OCI-LY7 (cell line): ENCODE measurements around the gene HSD17B1. TPM values are rescaled to one million over a fixed set of nuclear protein-coding genes. Genes with fewer than 3 reads are reported as not detected.

Experiments used
- BruUV-seq: library from RNA; stranded (reverse); fragments of 400-500 nt; replicated peaks from 2 replicates; lab custom pipeline; 2021; lab: Mats Ljungman, UMichigan
- CTCF ChIA-PET: fragments of 300-600 bp; sonication (Branson Sonifier 250); formaldehyde crosslinking; loops from one replicate; lab custom pipeline; 2022; ENCODE audit warnings: antibody characterized with exemption; ENCODE audit not compliant: unreplicated experiment; lab: Charles Lee
- POLR2A ChIA-PET: fragments of 300-600 bp; sonication (Branson Sonifier 250); formaldehyde crosslinking; loops from one replicate; lab custom pipeline; 2022; ENCODE audit warnings: antibody characterized with exemption; lab: Charles Lee
- DNase-seq: peaks from one replicate; pipeline ENCODE4 v3.0.0-alpha.2; 2015; ENCODE audit warnings: low spot score
- H2AFZ ChIP-seq: fragments of 200-600 bp; sonication (generic), shearing (Covaris generic); 2 replicates; pipeline ENCODE4 v1.6.1; 2014; ENCODE audit warnings: mild to moderate bottlenecking, antibody characterized with exemption, low read length, moderate library complexity
- H3K27ac ChIP-seq: fragments of 200-600 bp; sonication (generic); 2 replicates; pipeline ENCODE4 v1.5.1; 2014; ENCODE audit warnings: mixed run types, low read depth, mild to moderate bottlenecking, moderate library complexity, low read length, inconsistent platforms; ENCODE audit not compliant: poor library complexity, severe bottlenecking
- H3K36me3 ChIP-seq: fragments of 200-600 bp; sonication (generic); 2 replicates; pipeline ENCODE4 v1.6.1; 2014; ENCODE audit warnings: mild to moderate bottlenecking, antibody characterized with exemption, low read length, moderate library complexity, mixed read lengths; ENCODE audit not compliant: insufficient read depth
- H3K4me1 ChIP-seq: fragments of 200-600 bp; sonication (generic); 2 replicates; pipeline ENCODE4 v1.5.1; 2014; ENCODE audit warnings: mild to moderate bottlenecking, low read length; ENCODE audit not compliant: insufficient read depth, poor library complexity, severe bottlenecking
- H3K4me2 ChIP-seq: fragments of 200-600 bp; sonication (generic); 2 replicates; pipeline ENCODE4 v1.6.1; 2014; ENCODE audit warnings: mild to moderate bottlenecking, low read length
- H3K4me3 ChIP-seq: fragments of 200-600 bp; sonication (generic); 2 replicates; pipeline ENCODE4 v1.5.1; 2014; ENCODE audit warnings: mild to moderate bottlenecking, low read depth, low read length; ENCODE audit not compliant: poor library complexity, severe bottlenecking
- H3K79me2 ChIP-seq: fragments of 200-600 bp; sonication (generic); 2 replicates; pipeline ENCODE4 v1.6.1; 2016; ENCODE audit warnings: low read depth, mild to moderate bottlenecking, low read length, moderate library complexity, mixed read lengths; ENCODE audit not compliant: insufficient read depth
- H3K9me2 ChIP-seq: fragments of 200-600 bp; sonication (generic); 2 replicates; pipeline ENCODE4 v1.6.1; 2016; ENCODE audit warnings: mild to moderate bottlenecking, low read length, mixed read lengths; ENCODE audit not compliant: insufficient read depth
- H3K9me3 ChIP-seq: fragments of 200-600 bp; sonication (generic); 2 replicates; pipeline ENCODE4 v1.6.1; 2014; ENCODE audit warnings: mild to moderate bottlenecking, mixed run types, low read length, mixed read lengths
- H4K20me1 ChIP-seq: fragments of 200-600 bp; sonication (generic); 2 replicates; pipeline ENCODE4 v1.6.1; 2014; ENCODE audit warnings: mild to moderate bottlenecking, antibody characterized with exemption, low read length, moderate library complexity, mixed read lengths; ENCODE audit not compliant: insufficient read depth
- EZH2phosphoT487 ChIP-seq: fragments of 200-600 bp; sonication (generic); IDR thresholded peaks from 2 replicates; pipeline ENCODE4 v1.6.1; 2018; ENCODE audit warnings: low read depth, borderline replicate concordance, mild to moderate bottlenecking, mixed run types, antibody characterized with exemption, low read length, moderate library complexity, mixed read lengths
- intact Hi-C: fragments of 100-400 bp; cut with micrococcal nuclease; formaldehyde crosslinking; loops from one replicate; pipeline ENCODE4 v1.10.0; 2022; ENCODE audit not compliant: unreplicated experiment
- microRNA-seq: library from miRNA; unstranded; fragments of <30 nt; microRNA quantifications from one replicate; pipeline ENCODE4 v1.2.0, GENCODE V29; 2022; ENCODE audit warnings: borderline replicate concordance
- total RNA-seq, 2 experiments: library from RNA; depleted of rRNA in 1 of 2; stranded (reverse); fragments of >200 nt in 1 of 2; shearing (Covaris generic) in 1 of 2; gene quantifications; 2 replicates each; pipeline ENCODE4 v1.2.3, GENCODE V29; 2014 to 2022
- TF ChIP-seq, protein P1 (sequence below): fragments of 200-600 bp; sonication (generic); conservative IDR thresholded peaks from 2 replicates; pipeline ENCODE4 v1.5.1; 2014; ENCODE audit warnings: mild to moderate bottlenecking, antibody characterized with exemption, low read length, moderate library complexity, mixed read lengths

Gene HSD17B1
- total RNA-seq, 2 experiments from 2014 or later, result 2.2 to 2.5 TPM

DNA sequence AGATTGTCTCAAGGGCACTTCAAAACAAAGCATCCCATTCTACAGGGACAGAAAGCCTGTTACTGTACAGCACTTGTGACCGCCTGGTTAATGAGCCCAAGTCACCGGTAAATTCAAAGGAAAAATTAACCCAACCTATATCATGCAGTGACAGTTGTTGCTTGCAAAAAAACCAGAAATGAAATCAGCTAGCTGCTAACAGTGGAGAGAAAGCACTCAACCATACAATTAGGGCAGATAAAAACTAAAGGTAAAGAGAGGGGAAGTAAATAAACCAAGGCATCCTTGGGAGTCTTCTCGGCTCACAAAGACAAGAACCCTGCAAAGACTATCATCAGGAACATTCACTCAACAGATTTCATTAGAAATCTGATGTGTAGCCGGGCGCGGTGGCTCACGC is 50.6 kb downstream of the HSD17B1 start:
- Histone ChIP-seq H3K9me2 (no peaks in the 10 kb centered on the region), H3K36me3 (peaks cover 35% of the 10 kb centered on the region; the same call in 1 of the 2 replicates), H3K27ac (peak overlapping the region; percentile 56), H3K4me1 (peaks cover 42% of the 10 kb centered on the region), H4K20me1 (no peaks in the 10 kb centered on the region; the same call in 1 of the 2 replicates), H2AFZ (no peak overlapping the region), H3K79me2 (peaks cover 91% of the 10 kb centered on the region), H3K4me2 (peak overlapping the region; percentile 58), H3K9me3 (peaks cover 4% of the 10 kb centered on the region; the same call in 1 of the 2 replicates), H3K4me3 (peak overlapping the region; percentile 31)
- TF ChIP-seq, protein P1, sequence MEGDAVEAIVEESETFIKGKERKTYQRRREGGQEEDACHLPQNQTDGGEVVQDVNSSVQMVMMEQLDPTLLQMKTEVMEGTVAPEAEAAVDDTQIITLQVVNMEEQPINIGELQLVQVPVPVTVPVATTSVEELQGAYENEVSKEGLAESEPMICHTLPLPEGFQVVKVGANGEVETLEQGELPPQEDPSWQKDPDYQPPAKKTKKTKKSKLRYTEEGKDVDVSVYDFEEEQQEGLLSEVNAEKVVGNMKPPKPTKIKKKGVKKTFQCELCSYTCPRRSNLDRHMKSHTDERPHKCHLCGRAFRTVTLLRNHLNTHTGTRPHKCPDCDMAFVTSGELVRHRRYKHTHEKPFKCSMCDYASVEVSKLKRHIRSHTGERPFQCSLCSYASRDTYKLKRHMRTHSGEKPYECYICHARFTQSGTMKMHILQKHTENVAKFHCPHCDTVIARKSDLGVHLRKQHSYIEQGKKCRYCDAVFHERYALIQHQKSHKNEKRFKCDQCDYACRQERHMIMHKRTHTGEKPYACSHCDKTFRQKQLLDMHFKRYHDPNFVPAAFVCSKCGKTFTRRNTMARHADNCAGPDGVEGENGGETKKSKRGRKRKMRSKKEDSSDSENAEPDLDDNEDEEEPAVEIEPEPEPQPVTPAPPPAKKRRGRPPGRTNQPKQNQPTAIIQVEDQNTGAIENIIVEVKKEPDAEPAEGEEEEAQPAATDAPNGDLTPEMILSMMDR, result no peak
- no peak for TF ChIP-seq EZH2phosphoT487
- intact Hi-C loops, result no loop called here
- CTCF ChIA-PET, result no interaction called here
- peak; percentile 41 for DNase-seq
- POLR2A ChIA-PET, result interaction anchor here (0.7 to 1.9 kb wide), 2 partner anchors 16 to 60 kb away, joined by 3 to 6 read pairs; no protein-coding TSS in a partner anchor
- BruUV-seq, result no TSS peak

Small RNA genes lying within 50 kb of the gene (microRNA-seq; reads per million reads assigned to microRNA genes)
- gene MIR5010, result 17.4 reads per million, percentile 26 among the genes with 10 or more reads in this experiment

Other genes with a start within 250 kb of the HSD17B1 start
- 11.4 and 14.8 TPM in 2 replicates for gene STAT3, start 164.5 kb upstream of the HSD17B1 start, total RNA-seq (2014; rRNA removed; shearing (Covaris generic))
- 28.7 and 37.2 TPM in 2 replicates for gene STAT3, start 164.5 kb upstream of the HSD17B1 start, total RNA-seq (2022)
- gene CAVIN1, start 129.7 kb upstream of the HSD17B1 start, total RNA-seq (2014; rRNA removed; shearing (Covaris generic)), result not detected in 2 replicates
- gene CAVIN1, start 129.7 kb upstream of the HSD17B1 start, total RNA-seq (2022), result 0.08 TPM in 1 of 2 replicates, not detected in the other
- 19.8 and 27.2 TPM in 2 replicates for gene ATP6V0A1, start 94.0 kb upstream of the HSD17B1 start, total RNA-seq (2014; rRNA removed; shearing (Covaris generic))
- gene ATP6V0A1, start 94.0 kb upstream of the HSD17B1 start, total RNA-seq (2022), result 33.4 and 46.9 TPM in 2 replicates
- gene NAGLU, start 16.7 kb upstream of the HSD17B1 start, total RNA-seq (2014; rRNA removed; shearing (Covaris generic)), result 25.3 and 37.6 TPM in 2 replicates
- 42.8 and 46.6 TPM in 2 replicates for gene NAGLU, start 16.7 kb upstream of the HSD17B1 start, total RNA-seq (2022)
- 32.6 and 42.9 TPM in 2 replicates for gene COASY, start 9.2 kb downstream of the HSD17B1 start, total RNA-seq (2014; rRNA removed; shearing (Covaris generic))
- 123 and 125 TPM in 2 replicates for gene COASY, start 9.2 kb downstream of the HSD17B1 start, total RNA-seq (2022)
- 31.6 and 33.6 TPM in 2 replicates for gene MLX, start 14.2 kb downstream of the HSD17B1 start, total RNA-seq (2014; rRNA removed; shearing (Covaris generic))
- 51.2 and 53.5 TPM in 2 replicates for gene MLX, start 14.2 kb downstream of the HSD17B1 start, total RNA-seq (2022)
- 27.3 and 40.5 TPM in 2 replicates for gene PSMC3IP, start 24.8 kb downstream of the HSD17B1 start, total RNA-seq (2014; rRNA removed; shearing (Covaris generic))
- 33.3 and 36.4 TPM in 2 replicates for gene PSMC3IP, start 24.8 kb downstream of the HSD17B1 start, total RNA-seq (2022)
- 33.5 and 34.1 TPM in 2 replicates for gene RETREG3, start 56.5 kb downstream of the HSD17B1 start, total RNA-seq (2014; rRNA removed; shearing (Covaris generic))
- gene RETREG3, start 56.5 kb downstream of the HSD17B1 start, total RNA-seq (2022), result 50.5 and 54.5 TPM in 2 replicates
- gene TUBG1, start 56.8 kb downstream of the HSD17B1 start, total RNA-seq (2014; rRNA removed; shearing (Covaris generic)), result 93.7 and 113 TPM in 2 replicates
- 112 and 114 TPM in 2 replicates for gene TUBG1, start 56.8 kb downstream of the HSD17B1 start, total RNA-seq (2022)
- 5.5 and 10.4 TPM in 2 replicates for gene TUBG2, start 106.4 kb downstream of the HSD17B1 start, total RNA-seq (2014; rRNA removed; shearing (Covaris generic))
- 22.5 and 23.4 TPM in 2 replicates for gene TUBG2, start 106.4 kb downstream of the HSD17B1 start, total RNA-seq (2022)
- 17.0 and 24.4 TPM in 2 replicates for gene PLEKHH3, start 124.1 kb downstream of the HSD17B1 start, total RNA-seq (2014; rRNA removed; shearing (Covaris generic))
- gene PLEKHH3, start 124.1 kb downstream of the HSD17B1 start, total RNA-seq (2022), result 42.9 and 47.5 TPM in 2 replicates
- gene CCR10, start 128.9 kb downstream of the HSD17B1 start, total RNA-seq (2014; rRNA removed; shearing (Covaris generic)), result 0.82 and 1.0 TPM in 2 replicates
- gene CCR10, start 128.9 kb downstream of the HSD17B1 start, total RNA-seq (2022), result 2.0 and 3.3 TPM in 2 replicates
- 0.95 and 1.0 TPM in 2 replicates for gene CNTNAP1, start 129.6 kb downstream of the HSD17B1 start, total RNA-seq (2014; rRNA removed; shearing (Covaris generic))
- gene CNTNAP1, start 129.6 kb downstream of the HSD17B1 start, total RNA-seq (2022), result 6.8 TPM in 2 replicates
- 56.6 and 57.1 TPM in 2 replicates for gene EZH1, start 192.1 kb downstream of the HSD17B1 start, total RNA-seq (2014; rRNA removed; shearing (Covaris generic))
- gene EZH1, start 192.1 kb downstream of the HSD17B1 start, total RNA-seq (2022), result 62.4 and 84.4 TPM in 2 replicates
- not detected in 2 replicates for gene RAMP2, start 208.3 kb downstream of the HSD17B1 start, total RNA-seq (2014; rRNA removed; shearing (Covaris generic))
- not detected in 2 replicates for gene RAMP2, start 208.3 kb downstream of the HSD17B1 start, total RNA-seq (2022)
- gene VPS25, start 220.5 kb downstream of the HSD17B1 start, total RNA-seq (2014; rRNA removed; shearing (Covaris generic)), result 70.7 and 78.4 TPM in 2 replicates
- 83.9 and 84.1 TPM in 2 replicates for gene VPS25, start 220.5 kb downstream of the HSD17B1 start, total RNA-seq (2022)
- 1.2 and 2.4 TPM in 2 replicates for gene WNK4, start 227.7 kb downstream of the HSD17B1 start, total RNA-seq (2014; rRNA removed; shearing (Covaris generic))
- gene WNK4, start 227.7 kb downstream of the HSD17B1 start, total RNA-seq (2022), result 8.3 and 10.9 TPM in 2 replicates
- gene COA3, start 245.8 kb downstream of the HSD17B1 start, total RNA-seq (2014; rRNA removed; shearing (Covaris generic)), result 36.6 and 38.2 TPM in 2 replicates
- 32.1 and 34.9 TPM in 2 replicates for gene COA3, start 245.8 kb downstream of the HSD17B1 start, total RNA-seq (2022)
- gene CNTD1, start 245.9 kb downstream of the HSD17B1 start, total RNA-seq (2014; rRNA removed; shearing (Covaris generic)), result 0.06 TPM in 1 of 2 replicates, not detected in the other
- not detected in 2 replicates for gene CNTD1, start 245.9 kb downstream of the HSD17B1 start, total RNA-seq (2022)